ENCODE results near the gene INPP4B. TPM values are rescaled to one million over a fixed set of nuclear protein-coding genes. Genes with fewer than 3 reads are reported as not detected.

The INPP4B gene
- total RNA-seq, 1 experiment from 2014 or later: 0.07 TPM

DNA sequence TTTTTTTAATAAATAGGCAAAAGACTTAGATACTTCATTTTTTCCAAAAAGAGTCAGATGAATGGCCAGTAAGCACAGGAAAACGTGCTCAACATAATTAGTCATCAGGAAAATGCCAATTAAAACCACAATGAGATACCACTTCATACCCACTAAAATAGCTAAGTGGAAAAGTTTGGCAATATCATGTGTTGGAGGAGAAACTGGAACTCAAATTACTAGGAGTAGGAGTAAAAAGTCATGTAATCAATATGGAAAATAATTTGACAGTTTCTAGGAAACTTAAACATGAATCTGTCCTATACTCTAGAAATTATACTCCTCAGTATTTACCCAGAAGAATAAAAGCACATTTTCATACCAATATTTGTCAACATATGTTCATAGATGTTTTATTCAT, 449.8 kb downstream of the INPP4B start:
- Histone ChIP-seq H3T11ph (ENCODE audit: low read length) (no peak overlapping the region), H3K27me3 (ENCODE audit: insufficient read depth, low read length) (no peaks in the 10 kb centered on the region)

More for the DNA sequence above, 449.8 kb downstream of the INPP4B start:
- Histone ChIP-seq H3K79me1 (ENCODE audit: insufficient read depth, low read depth, low read length, poor library complexity, severe bottlenecking) (no peaks in the 10 kb centered on the region), H3K9me3 (ENCODE audit: control insufficient read depth, low read depth, low read length) (no peaks in the 10 kb centered on the region), H2BK120ac (ENCODE audit: low read depth, low read length, poor library complexity, severe bottlenecking) (no peak overlapping the region), H3K4ac (ENCODE audit: low read depth, low read length) (no peak overlapping the region), H4K20me1 (ENCODE audit: control insufficient read depth, insufficient read depth, insufficient read length) (no peaks in the 10 kb centered on the region), H3K18ac (ENCODE audit: insufficient read length, low read depth, low read length) (no peak overlapping the region), H3K27ac (ENCODE audit: insufficient read length, low read depth, low read length) (no peak overlapping the region), H2BK20ac (ENCODE audit: low read depth, low read length, poor library complexity, severe bottlenecking) (no peak overlapping the region), H3K23me2 (ENCODE audit: insufficient read length, low read depth, low read length, poor library complexity, severe bottlenecking) (no peaks in the 10 kb centered on the region), H2BK15ac (ENCODE audit: low read depth, low read length) (no peak overlapping the region), H3K14ac (ENCODE audit: insufficient read depth, low read length) (no peak overlapping the region), H2AFZ (ENCODE audit: low read length) (no peak overlapping the region), H4K5ac (ENCODE audit: insufficient read length, low read depth, low read length) (no peak overlapping the region), H3K4me2 (ENCODE audit: insufficient read depth, insufficient read length, low read length) (no peak overlapping the region), H4K91ac (ENCODE audit: insufficient read length, low read depth, low read length) (no peak overlapping the region), H2BK12ac (ENCODE audit: insufficient read length, low read depth, low read length) (no peak overlapping the region), H2AK5ac (ENCODE audit: insufficient read length, low read length) (no peak overlapping the region), H3K56ac (ENCODE audit: insufficient read length, low read depth, low read length) (no peak overlapping the region), H4K8ac (replicated peaks; ENCODE audit: insufficient read length, low read depth, low read length) (no peak overlapping the region), H3K9ac (ENCODE audit: extremely low read depth, insufficient read length, low read length) (no peak overlapping the region), H3K79me2 (ENCODE audit: insufficient read depth, low read length) (no peaks in the 10 kb centered on the region), H2BK5ac (ENCODE audit: insufficient read length, low read length) (no peak overlapping the region), H3K4me1 (ENCODE audit: insufficient read depth, low read length) (no peaks in the 10 kb centered on the region; the same call in 1 of the 2 replicates), H3K23ac (ENCODE audit: insufficient read length, low read depth, low read length) (no peak overlapping the region)
- Mint-ChIP-seq H3K4me3 (no peak overlapping the region), H3K36me3 (ENCODE audit: insufficient read depth in 1 of 3, low read depth in 3 of 3) (no peaks in the 10 kb centered on the region), H3K27me3 (ENCODE audit: low read depth) (no peaks in the 10 kb centered on the region), H3K4me1 (peaks cover 8 to 15% of the 10 kb centered on the region in 2 experiments), H3K9me3 (no peaks in the 10 kb centered on the region), H3K27ac (no peak overlapping the region)
- no CpG with 5 or more reads among the region's 1 CpG for WGBS (ENCODE audit: extremely low coverage, insufficient read length, low lambda C conversion rate)
- TF ChIP-seq, protein P1, sequence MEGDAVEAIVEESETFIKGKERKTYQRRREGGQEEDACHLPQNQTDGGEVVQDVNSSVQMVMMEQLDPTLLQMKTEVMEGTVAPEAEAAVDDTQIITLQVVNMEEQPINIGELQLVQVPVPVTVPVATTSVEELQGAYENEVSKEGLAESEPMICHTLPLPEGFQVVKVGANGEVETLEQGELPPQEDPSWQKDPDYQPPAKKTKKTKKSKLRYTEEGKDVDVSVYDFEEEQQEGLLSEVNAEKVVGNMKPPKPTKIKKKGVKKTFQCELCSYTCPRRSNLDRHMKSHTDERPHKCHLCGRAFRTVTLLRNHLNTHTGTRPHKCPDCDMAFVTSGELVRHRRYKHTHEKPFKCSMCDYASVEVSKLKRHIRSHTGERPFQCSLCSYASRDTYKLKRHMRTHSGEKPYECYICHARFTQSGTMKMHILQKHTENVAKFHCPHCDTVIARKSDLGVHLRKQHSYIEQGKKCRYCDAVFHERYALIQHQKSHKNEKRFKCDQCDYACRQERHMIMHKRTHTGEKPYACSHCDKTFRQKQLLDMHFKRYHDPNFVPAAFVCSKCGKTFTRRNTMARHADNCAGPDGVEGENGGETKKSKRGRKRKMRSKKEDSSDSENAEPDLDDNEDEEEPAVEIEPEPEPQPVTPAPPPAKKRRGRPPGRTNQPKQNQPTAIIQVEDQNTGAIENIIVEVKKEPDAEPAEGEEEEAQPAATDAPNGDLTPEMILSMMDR (conservative IDR thresholded peaks at IDR 0.05): no peak
- DNase-seq: no peak

Measured in H9 (cell line).